ENCODE results near the gene IGFN1. TPM values are rescaled to one million over a fixed set of nuclear protein-coding genes. Genes with fewer than 3 reads are reported as not detected.

The IGFN1 gene
- total RNA-seq, 1 donor from 2014 or later: 0.81 TPM

DNA sequence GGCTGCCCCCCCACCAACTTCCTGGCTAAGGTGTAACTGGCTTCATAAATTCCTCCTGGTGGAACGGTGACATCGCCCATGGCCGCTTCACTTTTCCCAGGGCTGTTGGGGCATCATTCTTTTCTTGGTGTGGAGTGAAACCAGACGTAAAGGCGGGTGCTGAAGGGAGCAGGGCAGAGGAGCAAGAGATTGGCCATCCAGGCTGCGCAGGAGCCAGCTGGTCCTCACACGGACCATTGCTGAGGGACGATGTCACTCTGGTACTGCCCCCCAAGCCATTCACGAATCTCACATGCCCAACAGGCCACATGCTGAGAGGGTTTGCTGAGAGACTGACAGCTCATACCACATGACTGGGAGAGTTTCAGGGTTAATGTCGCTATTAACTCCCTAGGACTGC is 82.2 kb downstream of the IGFN1 start:
- no peaks in the 10 kb centered on the region for H3K36me3 ChIP-seq
- no peaks in the 10 kb centered on the region for H3K9me3 ChIP-seq
- DNase-seq (no peak), ATAC-seq (no peak)
- no peak overlapping the region for H3K4me3 ChIP-seq
- no peaks in the 10 kb centered on the region for H3K27me3 ChIP-seq
- no peaks in the 10 kb centered on the region for H3K4me1 ChIP-seq
- H3K27ac ChIP-seq: no peak overlapping the region
- TF ChIP-seq, protein P1, sequence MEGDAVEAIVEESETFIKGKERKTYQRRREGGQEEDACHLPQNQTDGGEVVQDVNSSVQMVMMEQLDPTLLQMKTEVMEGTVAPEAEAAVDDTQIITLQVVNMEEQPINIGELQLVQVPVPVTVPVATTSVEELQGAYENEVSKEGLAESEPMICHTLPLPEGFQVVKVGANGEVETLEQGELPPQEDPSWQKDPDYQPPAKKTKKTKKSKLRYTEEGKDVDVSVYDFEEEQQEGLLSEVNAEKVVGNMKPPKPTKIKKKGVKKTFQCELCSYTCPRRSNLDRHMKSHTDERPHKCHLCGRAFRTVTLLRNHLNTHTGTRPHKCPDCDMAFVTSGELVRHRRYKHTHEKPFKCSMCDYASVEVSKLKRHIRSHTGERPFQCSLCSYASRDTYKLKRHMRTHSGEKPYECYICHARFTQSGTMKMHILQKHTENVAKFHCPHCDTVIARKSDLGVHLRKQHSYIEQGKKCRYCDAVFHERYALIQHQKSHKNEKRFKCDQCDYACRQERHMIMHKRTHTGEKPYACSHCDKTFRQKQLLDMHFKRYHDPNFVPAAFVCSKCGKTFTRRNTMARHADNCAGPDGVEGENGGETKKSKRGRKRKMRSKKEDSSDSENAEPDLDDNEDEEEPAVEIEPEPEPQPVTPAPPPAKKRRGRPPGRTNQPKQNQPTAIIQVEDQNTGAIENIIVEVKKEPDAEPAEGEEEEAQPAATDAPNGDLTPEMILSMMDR (IDR thresholded peaks at IDR 0.05): no peak
- intact Hi-C loops (cut with DNase I): no loop called here

DNA sequence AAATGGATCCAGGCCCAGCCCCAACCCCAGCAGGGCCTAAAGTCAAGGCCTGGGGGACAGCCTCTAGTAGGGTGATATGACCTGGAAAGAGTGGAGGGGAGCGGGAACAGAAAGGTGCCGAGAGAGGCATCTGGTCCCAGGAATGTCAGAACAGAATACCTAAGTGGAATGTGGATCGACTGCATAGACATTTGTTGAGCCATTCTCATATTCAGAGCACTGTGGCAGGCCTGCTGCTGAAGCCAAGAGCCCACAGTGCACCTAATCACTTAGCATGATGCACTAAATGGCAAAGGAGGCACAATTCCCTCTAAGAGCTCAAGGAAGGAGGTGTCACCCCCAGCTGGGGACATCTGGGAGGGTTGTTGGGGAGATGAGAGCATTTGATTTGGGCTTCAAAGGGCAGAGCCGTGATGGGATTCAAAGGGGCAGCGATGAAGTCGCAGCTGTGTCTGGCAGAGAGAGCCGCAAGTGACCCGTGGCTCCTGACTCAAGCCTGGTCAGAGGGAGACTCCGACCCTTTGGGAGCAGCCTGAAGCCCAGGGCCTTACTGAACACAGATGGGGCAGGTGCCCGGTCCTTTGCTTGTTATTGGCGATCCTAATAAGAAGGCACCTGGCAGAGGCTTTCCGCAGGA is 84.1 kb downstream of the IGFN1 start:
- Histone ChIP-seq H3K4me1 (no peaks in the 10 kb centered on the region), H3K36me3 (no peaks in the 10 kb centered on the region), H3K27me3 (no peaks in the 10 kb centered on the region), H3K4me3 (no peak overlapping the region), H3K27ac (no peak overlapping the region), H3K9me3 (no peaks in the 10 kb centered on the region)
- TF ChIP-seq, protein P1 (IDR thresholded peaks at IDR 0.05): no peak
- ATAC-seq: no peak
- DNase-seq: no peak
- intact Hi-C loops (cut with DNase I): no loop called here

DNA sequence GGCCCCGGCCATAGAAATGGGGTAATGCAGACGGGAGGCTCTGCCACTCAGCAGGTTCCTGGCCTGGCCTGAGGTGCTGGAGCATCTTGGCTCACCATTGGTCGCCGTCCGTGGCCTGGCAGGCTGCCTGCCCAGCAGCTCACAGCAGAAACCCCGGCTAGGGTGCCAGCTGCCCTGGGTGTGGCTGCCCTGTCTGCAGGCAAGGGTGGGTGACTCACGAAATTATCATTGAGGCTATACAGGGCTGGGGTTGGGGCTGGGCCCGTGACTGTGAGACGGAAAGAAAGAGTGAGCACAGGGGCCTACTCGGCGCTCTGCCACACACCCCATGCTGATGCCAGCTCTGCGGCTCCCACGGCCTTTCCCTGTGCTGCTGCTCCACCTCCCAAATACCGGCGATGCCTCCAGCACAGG is 84.6 kb downstream of the IGFN1 start:
- DNase-seq (no peak), ATAC-seq (peak; percentile 29)
- Histone ChIP-seq H3K9me3 (no peaks in the 10 kb centered on the region), H3K4me3 (no peak overlapping the region), H3K27ac (no peak overlapping the region), H3K36me3 (no peaks in the 10 kb centered on the region), H3K27me3 (no peaks in the 10 kb centered on the region), H3K4me1 (no peaks in the 10 kb centered on the region)
- intact Hi-C loops (cut with DNase I): no loop called here
- TF ChIP-seq, protein P1 (IDR thresholded peaks at IDR 0.05): no peak

DNA sequence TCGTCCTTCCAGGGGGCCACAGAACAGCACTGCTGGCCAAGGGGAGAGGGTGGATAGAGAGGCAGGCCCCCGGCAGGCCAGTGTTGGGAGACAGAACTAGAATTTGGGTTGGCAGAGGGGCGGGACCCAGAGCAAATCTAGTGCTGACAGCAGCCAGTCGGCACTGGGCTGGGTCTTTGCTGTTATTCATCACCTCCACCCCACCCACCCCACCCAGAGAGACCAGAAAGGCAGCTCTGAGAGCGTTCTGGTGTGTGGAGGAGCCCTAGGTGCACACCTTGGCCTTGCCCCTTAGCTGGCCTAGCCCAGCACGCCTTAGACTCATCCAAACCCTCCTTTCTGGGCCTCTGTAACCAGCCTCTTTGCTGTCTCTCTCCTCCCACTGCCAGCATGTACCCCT is 86.3 kb downstream of the IGFN1 start:
- DNase-seq (no peak), ATAC-seq (no peak)
- no peaks in the 10 kb centered on the region for H3K36me3 ChIP-seq
- intact Hi-C loops (cut with DNase I): no loop called here
- TF ChIP-seq, protein P1 (IDR thresholded peaks at IDR 0.05): no peak
- no peak overlapping the region for H3K27ac ChIP-seq
- H3K4me1 ChIP-seq: no peaks in the 10 kb centered on the region
- H3K4me3 ChIP-seq: no peak overlapping the region
- peaks cover 3% of the 10 kb centered on the region for H3K27me3 ChIP-seq
- no peaks in the 10 kb centered on the region for H3K9me3 ChIP-seq

DNA sequence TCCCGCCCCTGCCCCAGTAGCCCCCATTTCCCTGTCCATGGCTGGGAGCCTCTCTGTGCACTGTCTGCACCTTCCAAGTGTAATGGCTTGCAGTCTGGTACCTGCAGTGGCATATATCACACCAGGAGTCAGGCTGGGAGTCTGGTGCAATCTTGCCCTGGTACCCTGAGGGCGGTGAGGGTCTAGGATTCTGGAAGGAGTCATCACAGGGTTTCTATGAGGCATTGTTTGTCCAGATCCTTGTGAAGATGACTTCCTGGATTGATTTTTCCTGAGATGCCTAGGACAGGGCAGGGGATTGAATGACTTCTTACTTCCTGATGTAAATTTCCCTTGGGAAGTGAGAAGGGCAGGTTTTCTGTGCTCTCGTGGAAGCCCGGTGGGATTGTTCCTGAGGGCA is 86.8 kb downstream of the IGFN1 start:
- H3K9me3 ChIP-seq: no peaks in the 10 kb centered on the region
- H3K4me1 ChIP-seq: no peaks in the 10 kb centered on the region
- no peak overlapping the region for H3K27ac ChIP-seq
- ATAC-seq (no peak), DNase-seq (no peak)
- intact Hi-C loops (cut with DNase I): no loop called here
- TF ChIP-seq, protein P1 (IDR thresholded peaks at IDR 0.05): no peak
- peaks cover 7% of the 10 kb centered on the region for H3K27me3 ChIP-seq
- no peak overlapping the region for H3K4me3 ChIP-seq
- H3K36me3 ChIP-seq: no peaks in the 10 kb centered on the region

Other genes with a start within 250 kb of the IGFN1 start
- gene KIF21B, start 167.1 kb upstream of the IGFN1 start, total RNA-seq: 5.7 TPM
- 0.55 TPM for gene CACNA1S, start 78.4 kb upstream of the IGFN1 start, total RNA-seq
- 0.29 TPM for gene ASCL5, start 63.6 kb upstream of the IGFN1 start, total RNA-seq
- 59.3 TPM for gene TMEM9, start 36.4 kb upstream of the IGFN1 start, total RNA-seq
- 0.69 TPM for gene PKP1, start 92.7 kb downstream of the IGFN1 start, total RNA-seq
- gene TNNT2, start 186.9 kb downstream of the IGFN1 start, total RNA-seq: 6.4 TPM
- 42.6 TPM for gene LAD1, start 208.5 kb downstream of the IGFN1 start, total RNA-seq
- gene TNNI1, start 230.9 kb downstream of the IGFN1 start, total RNA-seq: 0.49 TPM

Data from upper lobe of right lung (tissue), 1 donor.